DND-41 (cell line): Measurements from ENCODE around the gene C4BPB.

ENCODE experiments used
- CTCF ChIP-seq: IDR thresholded peaks from 2 replicates; pipeline ENCODE4 v1.5.1; 2012; ENCODE audit warnings: borderline replicate concordance, low read length, moderate library complexity, mild to moderate bottlenecking; ENCODE audit not compliant: poor library complexity, severe bottlenecking; ENCODE audit errors: extremely low read depth
- EZH2 ChIP-seq: IDR thresholded peaks from 3 replicates; pipeline ENCODE4 v1.6.1; 2012; ENCODE audit warnings: borderline replicate concordance, low read depth, mild to moderate bottlenecking, moderate library complexity, low read length, inconsistent platforms; ENCODE audit not compliant: severe bottlenecking

GRCh38 chr1:207054491-207054890, 34.2 kb upstream of the C4BPB start:
- TF ChIP-seq EZH2 (no peak), CTCF (no peak)
